Suprapubic skin (tissue), 3 donors: ENCODE data around the gene PLAC9.

Source experiments
- CTCF ChIP-seq, 2 donors: fragments of 200-600 bp in 1 of 2; fragments of 450-650 bp in 1 of 2; sonication (generic) in 1 of 2; IDR thresholded peaks; one replicate each; pipeline ENCODE4 v1.5.1; 2016 to 2019; ENCODE audit warnings: antibody characterized with exemption in 2 of 2, mild to moderate bottlenecking in 1 of 2, moderate library complexity in 1 of 2
- EP300 ChIP-seq: sonication (generic); formaldehyde crosslinking; IDR thresholded peaks from one replicate; pipeline ENCODE4 v1.6.1; 2017; ENCODE audit warnings: antibody characterized with exemption
- POLR2A ChIP-seq, 2 donors: fragments of 450-650 bp; IDR thresholded peaks; one replicate each; pipeline ENCODE4 v1.6.1; 2017; ENCODE audit warnings: antibody characterized with exemption in 2 of 2, mild to moderate bottlenecking in 2 of 2, moderate library complexity in 2 of 2

- TF ChIP-seq POLR2A (IDR thresholded peaks at IDR 0.05) (no peak), CTCF (IDR thresholded peaks at IDR 0.05) (no peak), EP300 (no peak)
Observed at GRCh38 chr10:80166581-80167470, 34.3 kb downstream of the PLAC9 start.
